ENCODE measurements around the gene MYO6.

- TF ChIP-seq POLR2A (IDR thresholded peaks at IDR 0.05) (no peak), CTCF (IDR thresholded peaks at IDR 0.05) (no peak)
Measured at GRCh38 chr6:75913040-75913439, 164.0 kb downstream of the MYO6 start.
